Prostate gland (tissue), 2 donors: ENCODE data around the gene SERPINB1.

Experiments used
- POLR2A ChIP-seq: fragments of 450-650 bp; IDR thresholded peaks from one replicate; pipeline ENCODE4 v1.6.1; 2016; ENCODE audit warnings: antibody characterized with exemption, mild to moderate bottlenecking
- TF ChIP-seq, protein P1 (sequence below), 4 experiments: fragments of 200-600 bp in 2 of 4; fragments of 450-650 bp in 2 of 4; sonication (generic) in 2 of 4; IDR thresholded peaks; 1 replicate in 3 of 4; 2 replicates in 1 of 4; pipeline ENCODE4 v1.5.1; 2016 to 2019; ENCODE audit warnings: antibody characterized with exemption in 4 of 4, mild to moderate bottlenecking in 2 of 4, moderate library complexity in 2 of 4

- TF ChIP-seq, protein P1, sequence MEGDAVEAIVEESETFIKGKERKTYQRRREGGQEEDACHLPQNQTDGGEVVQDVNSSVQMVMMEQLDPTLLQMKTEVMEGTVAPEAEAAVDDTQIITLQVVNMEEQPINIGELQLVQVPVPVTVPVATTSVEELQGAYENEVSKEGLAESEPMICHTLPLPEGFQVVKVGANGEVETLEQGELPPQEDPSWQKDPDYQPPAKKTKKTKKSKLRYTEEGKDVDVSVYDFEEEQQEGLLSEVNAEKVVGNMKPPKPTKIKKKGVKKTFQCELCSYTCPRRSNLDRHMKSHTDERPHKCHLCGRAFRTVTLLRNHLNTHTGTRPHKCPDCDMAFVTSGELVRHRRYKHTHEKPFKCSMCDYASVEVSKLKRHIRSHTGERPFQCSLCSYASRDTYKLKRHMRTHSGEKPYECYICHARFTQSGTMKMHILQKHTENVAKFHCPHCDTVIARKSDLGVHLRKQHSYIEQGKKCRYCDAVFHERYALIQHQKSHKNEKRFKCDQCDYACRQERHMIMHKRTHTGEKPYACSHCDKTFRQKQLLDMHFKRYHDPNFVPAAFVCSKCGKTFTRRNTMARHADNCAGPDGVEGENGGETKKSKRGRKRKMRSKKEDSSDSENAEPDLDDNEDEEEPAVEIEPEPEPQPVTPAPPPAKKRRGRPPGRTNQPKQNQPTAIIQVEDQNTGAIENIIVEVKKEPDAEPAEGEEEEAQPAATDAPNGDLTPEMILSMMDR (IDR thresholded peaks at IDR 0.05): no peak
- no peak for TF ChIP-seq POLR2A
Observed at GRCh38 chr6:2812695-2813094, 29.0 kb downstream of the SERPINB1 start.
